HG03103 (cell line): ENCODE data around the gene FBLN7.
"Not testable (repeated sequence)": the region's sequence is repeated elsewhere in the genome, so short reads cannot be mapped to it uniquely, and the experiment has no call there.

Experiments
- ATAC-seq: cut with Tn5 transposase; IDR thresholded peaks from one replicate; pipeline ENCODE4 v1.9.1; 2021; ENCODE audit warnings: low read depth; ENCODE audit not compliant: unreplicated experiment

FBLN7 gene, protein sequence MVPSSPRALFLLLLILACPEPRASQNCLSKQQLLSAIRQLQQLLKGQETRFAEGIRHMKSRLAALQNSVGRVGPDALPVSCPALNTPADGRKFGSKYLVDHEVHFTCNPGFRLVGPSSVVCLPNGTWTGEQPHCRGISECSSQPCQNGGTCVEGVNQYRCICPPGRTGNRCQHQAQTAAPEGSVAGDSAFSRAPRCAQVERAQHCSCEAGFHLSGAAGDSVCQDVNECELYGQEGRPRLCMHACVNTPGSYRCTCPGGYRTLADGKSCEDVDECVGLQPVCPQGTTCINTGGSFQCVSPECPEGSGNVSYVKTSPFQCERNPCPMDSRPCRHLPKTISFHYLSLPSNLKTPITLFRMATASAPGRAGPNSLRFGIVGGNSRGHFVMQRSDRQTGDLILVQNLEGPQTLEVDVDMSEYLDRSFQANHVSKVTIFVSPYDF

DNA sequence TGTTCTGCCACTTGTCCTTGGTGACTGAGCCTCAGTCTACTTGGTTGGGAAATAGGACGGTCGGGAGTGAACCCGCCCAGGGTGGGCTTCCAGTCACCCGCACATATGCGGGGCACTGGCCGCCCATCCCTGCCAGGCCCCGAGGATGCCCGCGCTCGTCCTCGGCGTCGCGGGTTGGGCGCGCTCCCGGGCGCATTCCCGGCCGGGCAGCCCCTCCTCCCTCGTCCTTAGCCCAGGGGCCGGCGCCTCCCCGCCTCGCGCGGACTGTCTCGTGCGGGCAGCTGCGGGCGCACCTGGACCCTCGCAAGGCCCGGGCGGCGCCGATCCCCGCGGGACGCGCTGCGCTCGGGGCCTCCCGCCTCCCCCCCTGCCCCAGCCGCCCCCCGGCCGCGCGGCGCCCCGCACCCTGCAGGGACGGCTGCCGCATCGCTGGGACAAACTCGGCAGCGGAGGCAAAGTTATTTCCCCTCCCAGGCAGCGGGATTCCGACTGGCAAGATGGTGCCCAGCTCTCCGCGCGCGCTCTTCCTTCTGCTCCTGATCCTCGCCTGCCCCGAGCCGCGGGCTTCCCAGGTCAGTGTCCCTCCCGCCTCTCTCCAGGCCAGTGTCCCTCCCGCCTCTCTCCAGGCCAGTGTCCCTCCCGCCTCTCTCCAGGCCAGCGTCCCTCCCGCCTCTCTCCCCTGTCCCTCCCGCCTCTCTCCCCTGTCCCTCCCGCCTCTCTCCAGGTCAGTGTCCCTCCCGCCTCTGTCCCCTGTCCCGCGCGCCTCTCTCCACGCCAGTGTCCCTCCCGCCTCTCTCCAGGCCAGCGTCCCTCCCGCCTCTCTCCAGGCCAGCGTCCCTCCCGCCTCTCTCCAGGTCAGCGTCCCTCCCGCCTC lies at the start of gene FBLN7:
Gene FBLN7, plus strand, starts transcription at position 227 of the 874 bp plus-strand sequence. Its CDS starts 271 bp downstream, at position 498.
- no peak for ATAC-seq

DNA sequence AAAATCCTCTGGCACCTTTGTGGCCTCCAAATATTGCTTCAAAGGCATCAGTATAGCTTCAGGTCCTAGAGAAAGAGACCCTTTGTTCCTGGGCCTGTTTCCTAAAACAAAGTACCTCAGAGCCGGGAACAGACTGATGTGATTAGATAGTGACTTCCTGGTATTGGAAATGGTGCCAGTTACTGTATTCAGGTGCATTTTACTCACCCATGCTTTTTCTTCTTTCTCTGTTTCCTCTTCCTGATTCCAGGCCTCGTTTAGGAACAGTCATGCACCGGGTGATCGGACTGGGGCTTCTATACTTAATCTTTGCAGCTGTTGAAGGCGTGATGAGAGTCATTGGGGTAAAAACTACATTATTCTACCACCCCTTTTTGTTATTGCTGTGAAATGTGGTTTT lies 48.8 kb upstream of the FBLN7 start:
- ATAC-seq, result no peak

DNA sequence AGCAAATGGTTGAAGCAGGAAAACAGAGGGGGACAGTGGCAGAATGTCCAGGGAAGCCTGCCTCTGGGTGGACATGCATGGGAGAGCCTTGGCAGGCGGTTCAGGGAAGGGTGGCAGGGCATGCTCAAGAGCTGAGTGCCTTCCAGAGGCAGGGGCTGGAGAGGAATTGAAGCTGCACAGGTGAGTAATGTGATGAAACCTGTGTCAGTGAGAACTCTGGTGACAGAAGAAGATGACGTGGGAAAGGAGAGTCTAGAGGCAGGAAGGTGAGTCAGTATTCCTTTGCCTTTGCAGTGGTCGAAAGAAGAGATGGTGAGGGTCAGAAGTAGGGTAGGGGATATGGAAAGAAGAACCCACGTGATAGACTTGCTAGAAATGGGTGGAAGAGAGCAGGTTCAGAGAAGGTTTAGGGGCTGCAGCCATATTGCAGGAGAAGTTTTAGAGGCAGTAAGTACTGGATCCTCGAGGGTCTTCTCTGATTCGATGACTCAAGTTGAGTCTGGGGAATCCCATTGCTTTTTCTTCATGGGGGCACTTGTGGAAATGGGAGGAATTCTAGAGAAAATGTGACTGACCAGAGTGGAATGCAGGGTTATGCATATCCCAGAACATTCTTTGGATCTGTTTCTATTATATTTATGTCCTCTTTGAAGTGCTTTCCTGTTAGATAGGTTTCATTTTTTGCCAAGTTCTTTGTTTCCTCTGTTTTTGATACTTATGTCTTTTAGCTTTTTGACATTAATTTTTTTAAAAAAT lies 45.7 kb upstream of the FBLN7 start:
- ATAC-seq, result no peak

DNA sequence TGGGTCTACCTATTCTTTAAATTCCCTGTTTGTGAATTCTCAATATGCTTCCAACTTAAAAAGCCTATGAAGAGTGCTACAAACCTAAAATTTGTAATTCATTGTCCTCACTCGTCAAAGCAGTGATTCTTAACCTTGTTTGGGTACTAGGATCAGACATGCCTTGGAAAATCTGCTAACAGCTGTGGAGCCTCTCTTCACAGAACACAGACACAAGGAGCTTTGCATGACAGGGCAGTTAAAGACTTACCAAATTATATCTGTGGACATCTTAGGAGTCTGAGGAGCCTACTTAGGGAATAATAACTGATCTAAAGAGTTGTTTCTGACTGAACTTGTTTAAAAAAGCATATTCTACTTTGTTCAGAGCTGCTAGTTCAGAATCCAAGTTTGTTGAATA lies 45.0 kb upstream of the FBLN7 start:
- ATAC-seq, result no peak

DNA sequence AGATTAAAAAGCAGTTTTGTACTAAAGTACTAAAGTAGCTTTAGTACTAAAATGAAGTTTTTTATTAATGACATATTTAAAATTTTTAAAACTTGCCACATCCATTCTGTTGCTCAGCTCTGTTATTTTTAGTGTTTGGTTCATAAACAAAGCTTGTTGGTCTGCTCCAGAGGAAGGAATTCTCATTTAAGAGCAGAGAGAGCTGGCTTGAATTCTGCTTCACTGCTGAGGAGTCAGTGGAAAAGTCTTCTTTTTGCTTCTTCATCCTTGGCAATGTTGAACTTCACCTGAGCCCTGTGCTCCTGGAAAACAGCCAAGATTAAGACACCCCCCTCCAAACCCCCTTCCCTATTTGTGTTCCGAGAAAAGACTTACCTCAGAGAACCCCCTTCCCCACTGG lies 42.5 kb upstream of the FBLN7 start:
- ATAC-seq, result no peak

DNA sequence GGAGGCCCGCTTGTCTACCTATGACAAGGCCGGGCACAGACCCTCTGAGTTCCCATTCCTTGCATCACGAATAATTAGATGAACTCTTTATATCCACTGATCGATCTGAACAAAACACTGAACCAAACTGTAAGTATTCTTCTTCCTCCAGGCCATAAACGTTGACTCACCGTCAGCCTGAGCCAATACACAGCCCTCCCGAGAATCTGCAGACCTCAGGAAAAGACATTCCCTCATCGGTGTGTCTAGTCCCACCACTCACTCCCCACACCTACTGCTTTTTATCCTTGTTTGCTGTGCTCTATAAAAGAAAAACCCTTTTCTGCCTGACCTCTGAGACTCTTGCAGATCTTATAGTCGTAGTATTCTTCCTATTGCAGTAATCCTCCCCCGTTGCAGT lies 42.1 kb upstream of the FBLN7 start:
- no peak for ATAC-seq

DNA sequence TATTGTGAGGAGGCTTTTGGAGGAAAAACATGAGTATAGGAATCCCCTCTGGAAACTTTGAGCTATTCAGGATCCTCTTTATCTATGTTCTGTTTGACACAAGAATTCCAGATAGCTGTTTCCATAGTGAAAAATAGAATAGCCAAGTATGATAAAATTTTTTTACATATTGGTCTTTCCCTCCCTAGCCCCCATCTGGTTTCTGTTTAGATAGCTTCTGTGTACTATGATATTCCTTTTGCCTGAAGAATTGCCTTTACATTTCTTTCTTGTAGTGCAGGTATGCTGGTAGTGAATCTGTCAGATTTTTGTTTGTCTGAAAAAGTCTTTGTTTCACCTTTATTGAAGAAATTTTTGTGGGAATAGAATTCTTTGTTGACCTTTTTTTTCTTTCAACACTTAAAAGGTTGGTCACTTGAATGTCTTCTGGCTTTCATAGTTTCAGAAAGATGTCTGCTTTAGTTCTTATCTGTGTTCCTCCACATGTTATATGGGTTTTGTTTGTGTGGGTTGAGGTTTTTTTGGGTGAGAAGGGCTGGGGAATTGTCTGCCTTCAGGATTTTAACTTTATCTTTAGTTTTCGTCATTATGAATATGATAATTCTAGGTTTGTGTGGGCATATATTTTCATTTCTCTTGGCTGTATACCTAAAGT lies 29.9 kb upstream of the FBLN7 start:
- no peak for ATAC-seq

DNA sequence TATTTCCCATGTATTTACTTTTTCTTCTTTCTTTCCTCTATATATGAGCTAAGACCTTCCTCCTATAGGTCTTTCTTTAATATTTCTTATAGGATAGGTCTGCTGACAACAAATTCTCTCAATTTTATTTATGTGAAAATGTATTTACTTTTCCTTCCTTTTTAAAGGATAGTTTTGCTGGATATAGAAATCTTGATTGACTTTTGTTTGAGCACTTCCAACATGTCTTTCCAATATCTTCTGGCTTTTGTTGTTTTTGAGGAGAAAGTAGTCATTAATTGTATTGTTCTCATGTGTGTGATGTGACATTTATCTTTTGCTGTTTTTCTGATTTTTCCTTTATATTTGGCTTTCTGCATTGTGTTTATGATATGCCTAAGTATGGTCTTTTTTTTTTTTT lies 28.9 kb upstream of the FBLN7 start:
- no peak for ATAC-seq

DNA sequence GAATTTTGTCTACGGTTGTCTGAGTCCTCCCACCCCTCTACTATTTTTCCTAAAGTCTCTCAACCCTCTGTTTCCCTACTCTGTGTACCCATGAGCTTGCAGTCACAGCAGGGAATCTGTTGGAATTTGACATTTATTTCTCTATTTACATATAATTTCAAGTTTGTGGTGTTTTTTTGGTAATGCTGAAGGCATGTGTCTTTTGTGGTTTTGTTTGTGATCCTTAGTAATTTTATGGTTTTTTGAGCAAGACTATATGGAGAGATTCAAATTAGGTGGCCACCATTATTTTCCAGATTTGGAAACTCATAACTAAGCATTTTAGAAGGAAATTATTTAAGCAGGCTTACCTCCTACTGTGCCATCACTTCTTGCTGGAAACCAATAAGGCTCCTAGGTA lies 27.2 kb upstream of the FBLN7 start:
- ATAC-seq, result no peak

DNA sequence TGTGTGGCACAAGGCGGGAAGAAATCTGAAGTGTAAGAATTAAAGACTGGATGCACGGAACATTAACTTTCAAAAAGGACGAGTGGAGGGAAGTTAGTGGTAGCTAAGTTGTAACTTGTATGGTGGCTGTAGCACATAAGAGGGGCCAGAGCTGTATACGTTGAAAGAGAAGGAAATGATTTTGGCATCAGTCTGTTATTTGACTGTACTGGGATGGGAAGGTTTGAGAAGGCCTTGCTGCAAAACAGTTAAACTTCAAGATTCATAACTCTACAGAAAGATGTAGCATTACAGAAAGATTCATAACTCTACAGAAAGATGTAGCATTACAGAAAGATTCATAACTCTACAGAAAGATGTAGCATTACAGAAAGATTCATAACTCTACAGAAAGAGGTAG lies 24.8 kb upstream of the FBLN7 start:
- ATAC-seq, result not testable (repeated sequence)

DNA sequence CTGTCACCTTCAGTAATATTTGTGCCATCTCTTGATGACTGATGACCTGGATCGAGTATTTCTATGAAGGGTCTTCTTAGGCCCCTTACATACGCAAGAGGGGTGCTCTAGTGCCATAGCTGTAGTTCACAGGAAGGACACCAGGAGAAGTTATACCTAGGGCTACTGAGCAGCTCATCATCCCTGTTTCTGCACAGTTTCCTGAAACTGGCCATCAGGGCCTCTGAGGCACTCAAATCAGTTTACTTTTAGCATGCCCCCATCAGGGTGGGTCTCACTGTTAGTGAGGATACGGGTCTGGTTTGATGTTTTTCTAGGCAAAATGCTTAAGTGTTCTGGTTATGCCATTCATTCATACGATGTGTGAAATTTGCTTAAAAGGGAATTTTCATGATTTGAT lies 20.0 kb upstream of the FBLN7 start:
- no peak for ATAC-seq

DNA sequence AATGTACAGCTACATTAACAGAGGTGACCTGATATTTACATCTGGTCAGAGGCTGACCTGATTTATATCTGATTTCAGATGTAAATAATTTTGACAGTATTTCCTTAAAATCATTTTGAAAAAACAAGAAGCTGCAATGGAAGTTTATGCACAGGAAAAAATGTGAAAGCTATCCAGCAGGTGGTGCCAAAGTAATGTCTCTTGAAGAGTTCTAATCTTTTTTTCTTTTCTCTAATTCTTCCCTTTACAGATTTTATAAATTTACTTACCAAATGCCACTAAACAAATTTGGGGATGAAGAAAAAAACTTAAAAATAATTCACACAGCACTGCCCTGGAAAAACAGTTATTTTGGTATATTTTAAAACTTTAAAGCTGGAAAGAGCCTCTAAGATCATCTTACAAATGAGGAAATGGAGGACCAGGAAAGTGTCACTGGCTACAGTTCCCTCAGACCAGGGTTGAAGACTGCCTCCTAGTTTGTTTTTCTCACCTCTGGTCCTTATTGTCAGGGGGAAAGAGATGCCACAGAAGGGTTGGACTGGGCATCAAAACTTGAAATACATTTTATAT lies 16.4 kb upstream of the FBLN7 start:
- no peak for ATAC-seq

DNA sequence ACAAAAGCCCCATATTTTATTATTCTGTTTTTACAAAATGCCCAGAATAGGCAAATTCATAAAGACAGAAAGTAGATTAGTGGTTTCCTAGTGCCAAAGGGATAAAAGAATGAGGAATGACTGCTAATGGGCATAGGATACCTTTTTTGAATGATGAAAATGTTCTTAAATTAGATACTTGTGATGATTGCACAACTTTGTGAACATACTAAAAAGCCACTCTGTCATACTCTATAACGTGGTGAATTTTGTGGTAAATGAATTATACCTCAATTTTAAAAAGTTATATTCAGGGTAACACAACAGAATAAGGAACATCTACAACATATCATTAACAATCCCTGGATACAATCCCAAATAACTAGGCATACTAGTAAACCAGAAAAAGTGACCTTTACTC lies 9.1 kb upstream of the FBLN7 start:
- ATAC-seq, result no peak

DNA sequence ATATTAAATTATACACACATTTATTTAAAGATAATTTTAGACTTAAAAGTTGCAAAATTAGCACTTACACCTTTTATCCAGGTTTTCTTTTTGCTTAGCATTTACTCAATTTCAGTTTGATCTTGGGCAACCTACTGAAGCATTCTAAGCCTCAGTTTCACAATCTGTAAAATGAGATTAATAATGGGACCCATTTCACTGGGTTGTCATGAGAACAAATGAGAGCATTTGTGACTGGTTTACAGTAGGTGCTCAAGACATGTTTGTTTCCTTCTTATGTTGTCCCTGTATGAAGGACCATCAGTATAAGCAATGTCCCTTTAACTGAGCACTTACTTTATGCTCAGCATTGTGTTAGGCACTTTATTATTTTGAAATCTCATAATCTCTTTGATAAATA lies 4.8 kb upstream of the FBLN7 start:
- ATAC-seq, result no peak

DNA sequence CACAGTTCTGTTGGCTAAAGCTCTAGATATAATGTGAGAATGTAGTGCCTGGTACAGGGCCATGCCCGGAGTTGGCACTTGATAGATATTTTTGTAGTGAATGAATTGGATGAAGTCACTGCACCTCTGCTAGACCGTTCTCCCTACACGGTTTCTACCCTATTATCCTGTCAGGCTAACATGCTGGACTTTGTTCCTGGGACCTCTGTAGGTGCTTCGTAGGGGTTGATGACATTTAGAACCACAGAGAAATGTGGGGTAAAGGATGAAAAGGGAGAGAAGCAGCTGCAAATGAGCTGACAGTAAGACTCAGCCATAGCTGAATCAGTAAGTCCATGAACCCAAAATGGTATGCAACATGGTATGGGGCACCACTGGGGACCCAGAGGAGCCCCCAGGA lies 4.1 kb upstream of the FBLN7 start:
- no peak for ATAC-seq

DNA sequence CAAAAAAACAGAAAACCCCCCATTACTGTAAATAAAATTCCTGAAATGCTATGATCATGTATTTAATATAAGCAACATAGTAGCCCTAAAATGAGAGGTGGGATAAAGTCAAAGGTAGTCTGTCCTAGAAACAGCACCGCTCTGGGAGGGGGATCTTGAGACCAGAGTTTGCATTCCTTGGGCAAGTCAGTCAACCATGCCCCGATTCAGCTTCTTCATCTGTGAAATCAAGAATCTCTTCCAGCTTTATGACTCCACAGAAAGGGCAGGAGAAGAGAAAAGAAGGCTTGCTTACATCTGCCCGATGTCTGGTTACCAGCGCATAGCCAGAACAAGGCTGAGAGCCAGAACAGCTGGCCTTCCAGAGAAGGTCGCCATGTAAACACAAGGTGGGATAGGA lies 2.1 kb upstream of the FBLN7 start:
- ATAC-seq, result no peak

DNA sequence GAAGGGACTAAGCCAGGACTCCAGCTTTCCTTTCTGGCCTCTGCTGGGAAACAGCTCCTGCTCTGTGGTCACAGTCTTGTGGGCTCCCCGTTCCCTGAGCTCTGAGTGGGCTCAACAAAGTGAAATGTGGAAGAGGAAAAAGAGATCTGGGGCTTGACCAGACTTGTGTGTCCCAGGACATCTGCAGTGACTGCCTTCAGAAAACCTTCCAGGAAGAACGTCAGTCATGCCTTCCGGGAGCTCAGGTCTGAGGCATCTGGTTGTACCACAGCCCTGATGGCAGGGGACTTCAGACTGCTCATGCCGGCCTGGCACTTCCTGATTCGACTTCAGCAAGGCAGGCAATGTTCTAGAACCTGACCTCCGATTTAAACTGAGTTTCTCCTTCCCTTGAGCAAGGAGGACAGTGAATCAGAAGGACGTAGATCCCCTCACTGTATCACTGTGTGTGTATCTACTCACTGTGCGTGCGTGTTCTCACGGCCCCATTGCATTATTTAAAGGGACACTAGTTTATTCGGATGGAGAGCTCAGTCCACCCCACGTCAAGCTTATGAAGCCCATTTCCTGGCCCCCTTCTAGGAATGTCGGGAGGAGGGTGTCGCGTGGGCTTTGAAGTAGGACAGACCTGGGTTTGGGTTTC lies 548 bp upstream of the FBLN7 start:
- no peak for ATAC-seq

DNA sequence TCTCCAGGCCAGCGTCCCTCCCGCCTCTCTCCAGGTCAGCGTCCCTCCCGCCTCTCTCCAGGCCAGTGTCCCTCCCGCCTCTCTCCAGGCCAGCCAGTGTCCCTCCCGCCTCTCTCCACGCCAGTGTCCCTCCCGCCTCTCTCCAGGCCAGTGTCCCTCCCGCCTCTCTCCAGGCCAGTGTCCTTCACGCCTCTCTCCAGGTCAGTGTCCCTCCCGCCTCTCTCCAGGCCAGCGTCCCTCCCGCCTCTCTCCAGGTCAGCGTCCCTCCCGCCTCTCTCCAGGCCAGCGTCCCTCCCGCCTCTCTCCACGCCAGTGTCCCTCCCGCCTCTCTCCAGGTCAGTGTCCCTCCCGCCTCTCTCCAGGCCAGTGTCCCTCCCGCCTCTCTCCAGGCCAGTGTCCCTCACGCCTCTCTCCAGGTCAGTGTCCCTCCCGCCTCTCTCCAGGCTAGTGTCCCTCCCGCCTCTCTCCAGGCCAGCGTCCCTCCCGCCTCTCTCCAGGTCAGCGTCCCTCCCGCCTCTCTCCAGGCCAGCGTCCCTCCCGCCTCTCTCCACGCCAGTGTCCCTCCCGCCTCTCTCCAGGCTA lies 939 bp downstream of the FBLN7 start:
- ATAC-seq, result not testable (repeated sequence)

DNA sequence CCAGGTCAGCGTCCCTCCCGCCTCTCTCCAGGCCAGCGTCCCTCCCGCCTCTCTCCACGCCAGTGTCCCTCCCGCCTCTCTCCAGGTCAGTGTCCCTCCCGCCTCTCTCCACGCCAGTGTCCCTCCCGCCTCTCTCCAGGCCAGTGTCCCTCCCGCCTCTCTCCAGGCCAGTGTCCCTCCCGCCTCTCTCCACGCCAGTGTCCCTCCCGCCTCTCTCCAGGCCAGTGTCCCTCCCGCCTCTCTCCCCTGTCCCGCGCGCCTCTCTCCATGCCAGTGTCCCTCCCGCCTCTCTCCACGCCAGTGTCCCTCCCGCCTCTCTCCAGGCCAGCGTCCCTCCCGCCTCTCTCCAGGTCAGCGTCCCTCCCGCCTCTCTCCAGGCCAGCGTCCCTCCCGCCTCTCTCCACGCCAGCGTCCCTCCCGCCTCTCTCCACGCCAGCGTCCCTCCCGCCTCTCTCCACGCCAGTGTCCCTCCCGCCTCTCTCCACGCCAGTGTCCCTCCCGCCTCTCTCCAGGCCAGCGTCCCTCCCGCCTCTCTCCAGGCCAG lies 1.5 kb downstream of the FBLN7 start:
- not testable (repeated sequence) for ATAC-seq
